NCI-H1417 (cell line): Measurements from ENCODE around the gene STPG4.

Experiments
- DNase-seq, 3 experiments: peaks; one replicate each; lab custom pipeline; 2025; lab: John Stamatoyannopoulos, UW

The STPG4 gene

DNA sequence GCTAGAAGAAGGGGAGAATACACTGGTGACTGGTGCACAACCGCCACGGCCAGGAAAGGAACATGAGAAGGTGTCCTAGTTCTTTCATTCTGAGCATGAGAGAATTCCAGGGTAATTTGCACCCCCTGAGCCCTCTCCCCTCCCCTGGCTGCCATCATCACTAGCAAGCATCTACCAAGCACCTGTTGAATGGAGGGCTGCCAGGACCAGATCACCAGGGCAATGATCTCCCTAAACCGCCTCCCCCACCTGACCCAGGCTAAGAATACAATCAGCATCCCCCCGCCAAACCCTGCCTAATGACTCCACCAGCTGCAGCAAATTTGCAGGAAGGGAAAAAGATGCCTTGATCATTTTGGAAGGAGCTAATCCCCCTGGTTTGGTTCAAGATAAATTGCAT, 100.2 kb downstream of the STPG4 start:
- no peak for DNase-seq

DNA sequence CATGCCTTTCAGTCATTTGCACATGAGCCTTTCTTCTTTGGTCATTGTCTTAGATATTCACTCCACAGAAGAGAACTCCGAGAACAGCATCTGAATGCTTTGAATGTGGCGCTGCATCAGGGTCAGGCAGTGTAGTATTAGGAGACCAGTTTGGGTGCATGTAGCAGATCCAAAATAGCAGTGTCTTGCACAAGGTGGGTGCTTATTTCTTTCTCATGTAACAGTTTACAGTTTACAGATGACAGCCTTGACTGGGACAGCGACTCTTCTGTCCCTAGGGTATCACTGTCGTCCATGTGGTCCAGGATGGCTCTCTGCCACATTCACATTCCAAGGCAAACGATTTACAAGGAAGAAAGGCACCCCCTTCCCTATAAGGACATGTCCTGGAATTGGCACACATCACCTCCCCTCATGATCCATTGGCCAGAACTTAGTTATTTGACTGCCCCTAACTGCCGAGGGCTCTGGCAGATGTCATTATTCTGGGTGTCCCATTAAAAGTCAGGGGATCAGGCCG, 101.0 kb downstream of the STPG4 start:
- no peak for DNase-seq

DNA sequence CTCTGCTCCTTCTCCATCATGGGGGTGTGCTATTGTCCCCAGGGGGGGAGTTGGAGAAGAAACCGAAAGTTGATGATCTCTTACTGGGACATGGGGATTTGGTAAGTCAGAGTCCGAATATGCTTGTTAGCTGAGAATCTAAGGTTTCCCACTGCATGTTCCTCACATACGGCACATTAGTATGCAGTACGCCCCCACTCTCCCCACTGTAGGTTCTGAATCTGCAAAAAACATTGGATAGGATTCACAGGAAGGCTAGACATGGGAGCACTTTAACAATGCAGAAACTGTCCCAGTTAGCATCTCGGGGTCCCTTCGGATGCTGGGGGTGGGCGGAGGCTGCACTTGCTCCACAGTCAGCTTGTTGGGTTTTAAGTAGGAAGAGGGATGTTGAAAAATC, 102.3 kb downstream of the STPG4 start:
- no peak for DNase-seq

DNA sequence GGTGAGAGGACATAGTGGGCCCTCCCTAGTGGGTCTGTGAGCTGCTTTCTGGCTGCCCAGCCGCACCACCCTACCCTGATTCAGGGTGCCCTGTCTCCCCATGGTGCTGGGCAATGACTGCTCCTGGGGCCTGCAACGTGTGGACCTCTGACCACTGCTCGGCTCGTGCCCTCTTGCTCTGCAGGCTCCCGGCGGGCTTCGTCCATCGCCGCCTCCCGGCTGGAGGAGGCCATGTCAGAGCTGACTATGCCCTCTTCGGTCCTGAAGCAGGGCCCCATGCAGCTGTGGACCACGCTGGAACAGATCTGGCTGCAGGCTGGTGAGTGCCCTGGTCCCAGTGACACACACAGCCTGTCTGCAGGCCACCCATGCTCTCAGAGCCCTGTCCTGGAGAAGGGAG, 103.5 kb downstream of the STPG4 start:
- no peak for DNase-seq

DNA sequence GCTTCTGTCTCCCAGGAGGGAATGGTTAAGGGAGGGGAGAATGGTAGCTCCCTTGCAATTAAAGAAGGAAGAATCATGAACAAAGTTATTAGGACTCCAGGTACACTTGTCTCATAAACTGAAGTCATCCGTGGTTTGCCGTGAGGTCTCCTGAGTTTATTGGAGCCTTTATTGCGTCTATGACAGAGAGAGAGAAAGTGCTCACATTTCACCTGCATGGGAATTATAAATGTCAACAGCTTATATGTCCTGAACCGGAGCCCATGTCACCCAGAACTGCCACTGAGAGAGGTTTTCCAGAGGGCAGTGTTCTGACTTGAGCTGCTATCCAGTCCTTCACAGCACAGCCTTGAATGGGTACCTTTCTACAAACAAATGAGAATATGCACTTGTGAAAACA, 104.3 kb downstream of the STPG4 start:
- DNase-seq = no peak

DNA sequence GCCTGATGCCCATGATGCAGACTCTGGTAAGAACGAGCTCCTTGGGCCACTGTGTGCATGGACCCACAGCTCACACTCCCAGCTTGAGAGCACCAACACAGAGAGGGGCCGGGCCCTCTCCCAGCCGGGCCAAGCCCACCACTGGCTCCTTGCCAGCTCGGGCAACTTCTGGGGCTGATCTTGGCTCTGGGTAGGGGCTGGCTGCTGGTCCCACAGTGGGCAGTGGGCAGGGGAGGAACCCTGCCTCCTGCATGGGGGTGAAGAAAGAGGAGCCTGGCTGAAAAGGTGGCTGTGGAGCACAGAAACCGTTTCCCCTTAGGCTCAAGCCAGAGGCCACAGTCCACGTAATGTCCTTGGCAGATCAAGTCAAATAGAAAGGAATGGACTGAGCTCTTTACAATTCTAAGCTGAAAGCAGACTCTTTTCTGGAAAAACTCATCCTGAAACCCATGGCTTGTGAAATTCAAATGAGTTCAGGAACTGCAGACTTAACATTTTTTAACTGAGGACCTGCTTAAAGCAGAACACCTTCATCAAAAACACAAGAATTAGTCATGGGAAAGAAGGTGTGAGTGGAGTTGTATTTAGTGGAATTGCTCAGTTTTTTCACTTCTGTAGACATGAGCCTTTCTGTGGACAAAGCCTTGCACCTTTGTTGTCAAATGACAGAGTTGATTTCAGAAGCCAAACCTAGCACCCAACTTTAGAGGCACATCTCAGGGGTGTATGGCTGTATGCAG, 104.9 kb downstream of the STPG4 start:
- DNase-seq = no peak

DNA sequence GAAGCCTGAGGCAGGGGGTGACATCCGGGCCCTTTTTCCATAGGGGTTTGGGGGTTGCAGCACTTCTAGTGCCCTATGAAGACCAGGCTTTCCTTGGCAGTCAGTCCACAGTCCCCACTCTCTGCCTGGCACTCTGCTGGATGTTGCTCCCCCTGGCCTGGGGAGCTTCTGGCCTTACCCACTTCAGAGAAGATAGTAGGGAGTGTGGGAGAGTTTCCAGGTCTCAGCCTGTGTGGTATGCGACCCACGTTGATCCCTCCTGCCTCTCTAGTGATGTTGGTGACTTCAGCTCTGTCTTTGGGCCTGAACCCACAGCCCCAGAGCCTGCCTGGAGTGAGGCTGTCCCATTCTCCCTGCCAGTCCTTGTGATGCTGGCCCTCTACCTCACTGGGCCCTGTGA, 105.6 kb downstream of the STPG4 start:
- no peak for DNase-seq

DNA sequence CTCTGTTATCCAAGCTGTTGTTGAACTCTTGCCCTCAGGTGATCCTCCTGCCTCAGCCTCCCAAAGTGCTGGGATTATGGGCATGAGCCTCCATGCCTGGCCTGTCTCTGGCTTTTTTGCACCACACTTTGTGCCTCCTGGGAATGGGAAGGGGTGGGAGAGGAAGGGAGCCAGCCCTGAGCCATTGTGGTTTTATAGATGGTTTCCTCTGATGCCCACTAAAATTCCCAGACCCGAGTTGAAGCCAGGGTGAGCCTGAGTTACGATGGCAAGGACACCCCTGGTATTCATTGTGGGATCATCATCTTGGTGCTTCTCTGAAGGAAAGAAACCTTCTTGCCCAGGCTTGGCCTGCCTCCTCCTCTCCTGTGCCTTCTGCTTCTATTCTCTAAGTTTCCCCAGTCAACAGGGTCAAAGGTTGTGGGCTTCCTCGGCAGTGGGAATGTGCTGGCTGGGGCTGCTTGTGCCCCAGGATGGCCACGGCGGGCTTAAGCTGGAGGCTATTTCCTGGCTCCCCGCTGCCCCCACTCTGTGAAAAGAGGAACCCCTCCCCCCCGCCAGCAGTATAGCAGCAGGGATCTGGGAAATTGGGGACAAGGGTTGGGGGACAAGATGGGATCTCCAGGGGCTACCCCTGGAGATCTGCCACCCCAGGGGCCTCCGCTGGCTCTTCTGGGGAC, 106.2 kb downstream of the STPG4 start:
- DNase-seq = no peak

DNA sequence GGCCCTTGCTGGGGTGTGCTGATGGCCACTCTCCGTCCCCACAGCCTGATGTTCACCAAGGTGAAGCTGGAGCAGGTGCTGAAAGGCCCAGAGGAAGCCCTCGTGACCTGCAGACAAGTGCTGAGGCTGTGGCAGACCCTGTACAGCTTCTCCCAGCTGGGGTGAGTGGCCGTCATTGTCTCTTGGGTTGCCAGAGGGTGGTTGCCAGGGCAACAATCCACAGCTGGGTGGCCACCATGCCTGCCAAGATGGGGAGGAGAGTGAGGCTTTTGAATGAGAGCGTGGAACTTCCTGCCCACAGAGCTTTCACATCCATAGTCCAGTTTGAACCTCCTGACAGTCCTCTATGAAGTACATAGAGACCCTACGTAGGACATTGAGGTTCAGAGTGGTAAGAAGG, 108.8 kb downstream of the STPG4 start:
- peak; percentile 32 to 76 (median 41) for DNase-seq

DNA sequence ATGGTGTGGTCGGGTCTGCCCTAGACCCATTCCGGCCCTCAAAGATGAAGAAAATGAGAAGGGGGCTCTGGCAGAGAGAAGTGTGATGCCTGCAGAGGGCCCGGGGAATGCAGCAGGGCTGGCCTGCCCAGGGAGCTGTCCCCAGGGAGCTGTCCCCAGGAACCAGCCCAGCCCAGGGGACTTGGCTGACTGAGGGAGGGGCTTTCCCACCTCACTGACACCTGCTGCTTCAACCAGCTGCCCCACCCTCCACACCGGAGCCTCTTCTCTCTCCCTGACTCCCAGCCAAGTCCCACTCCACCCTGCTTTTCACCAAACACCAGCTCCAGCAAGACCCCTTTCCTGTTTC, 111.2 kb downstream of the STPG4 start:
- DNase-seq = no peak

DNA sequence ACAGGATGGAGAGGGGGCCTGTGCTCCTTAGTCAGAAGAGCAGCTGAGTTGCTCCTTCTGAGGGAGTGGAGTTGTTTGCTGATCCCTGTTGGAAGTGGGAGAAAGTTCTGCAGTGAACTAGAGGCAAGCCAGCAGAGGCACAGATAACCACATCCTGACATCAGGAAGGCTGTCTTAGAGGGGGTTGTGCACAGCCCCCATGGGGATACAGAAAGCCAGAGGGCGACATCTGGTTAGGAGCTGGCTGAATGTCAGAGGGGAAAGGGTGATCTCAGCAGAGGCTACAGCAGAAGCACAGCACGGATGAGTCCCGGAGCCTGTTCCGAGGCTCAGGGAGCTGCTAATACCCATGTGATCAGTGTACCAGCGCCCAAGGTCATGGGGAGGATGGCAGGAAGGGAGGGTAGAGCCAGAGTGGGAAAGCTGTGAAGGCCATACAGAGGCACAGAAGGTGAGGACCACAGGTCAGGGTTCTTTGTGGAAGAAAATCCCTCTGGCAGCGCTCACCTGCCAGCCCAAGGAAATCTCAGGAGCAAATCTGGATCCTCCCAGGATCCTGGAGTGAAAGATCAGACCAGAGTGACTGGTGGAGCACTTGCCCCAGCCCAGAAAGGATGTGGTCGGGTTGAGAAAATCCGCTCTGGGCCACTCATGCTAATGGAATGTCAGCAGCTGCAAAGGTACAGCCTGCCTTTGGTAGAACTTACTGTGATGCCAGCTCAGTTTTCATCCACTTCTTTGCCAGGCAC, 111.8 kb downstream of the STPG4 start:
- DNase-seq = peak in 1 of 3 experiments; percentile 15

DNA sequence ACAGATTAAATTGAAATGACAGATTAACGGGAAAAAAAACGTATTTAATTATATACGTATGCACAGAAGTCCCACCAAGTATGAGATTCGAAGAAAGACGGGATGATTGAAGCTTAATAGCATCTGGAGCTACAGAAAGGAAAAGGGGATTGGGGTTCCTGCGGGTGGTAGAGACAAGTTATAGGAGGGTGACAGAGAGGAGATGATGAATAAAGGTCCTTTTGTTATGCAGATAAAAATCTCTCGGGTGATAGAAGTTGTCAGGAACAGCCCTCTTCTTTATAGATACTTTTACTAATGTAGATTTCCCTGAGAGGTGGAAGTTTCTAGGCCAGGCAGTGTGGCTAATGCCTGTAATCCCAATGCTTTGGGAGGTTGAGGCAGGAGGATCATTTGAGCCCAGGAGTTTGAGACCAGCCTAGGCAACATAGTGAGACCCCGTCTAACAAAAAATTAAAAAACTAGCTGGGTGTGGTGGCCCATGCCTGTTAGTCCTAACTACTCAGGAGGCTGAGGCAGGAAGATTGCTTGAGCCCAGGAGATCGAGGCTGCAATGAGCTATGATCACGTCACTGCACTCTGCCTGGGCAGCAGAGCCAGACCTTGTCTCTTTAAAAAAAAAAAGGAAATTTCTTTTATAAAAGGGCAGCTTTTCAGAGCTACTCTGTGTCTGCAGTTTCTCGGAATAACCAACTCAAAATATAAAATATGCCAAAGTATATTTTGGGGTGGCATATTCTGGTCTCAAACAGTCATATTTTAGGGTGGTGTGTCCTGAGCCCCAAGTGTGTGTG, 113.0 kb downstream of the STPG4 start:
- no peak for DNase-seq

DNA sequence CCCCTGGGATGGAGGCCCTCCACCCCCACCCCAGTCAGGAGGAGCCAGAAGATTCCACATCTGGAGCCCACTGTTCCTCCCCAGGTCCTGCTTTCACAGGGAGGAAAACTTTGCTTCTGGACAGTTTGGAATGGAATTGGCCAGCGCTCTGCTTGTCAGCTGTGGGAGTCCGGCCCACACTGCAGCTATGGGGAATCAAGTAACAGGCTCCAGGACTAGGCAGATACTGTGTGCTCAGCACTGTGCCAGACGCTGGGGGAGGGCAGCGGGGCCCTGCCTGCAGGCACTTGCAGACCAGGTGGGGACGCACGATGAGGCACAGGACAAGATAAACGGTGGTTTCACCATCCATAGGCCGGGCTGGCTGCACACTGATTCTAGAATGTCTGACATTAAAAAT, 114.0 kb downstream of the STPG4 start:
- no peak for DNase-seq

DNA sequence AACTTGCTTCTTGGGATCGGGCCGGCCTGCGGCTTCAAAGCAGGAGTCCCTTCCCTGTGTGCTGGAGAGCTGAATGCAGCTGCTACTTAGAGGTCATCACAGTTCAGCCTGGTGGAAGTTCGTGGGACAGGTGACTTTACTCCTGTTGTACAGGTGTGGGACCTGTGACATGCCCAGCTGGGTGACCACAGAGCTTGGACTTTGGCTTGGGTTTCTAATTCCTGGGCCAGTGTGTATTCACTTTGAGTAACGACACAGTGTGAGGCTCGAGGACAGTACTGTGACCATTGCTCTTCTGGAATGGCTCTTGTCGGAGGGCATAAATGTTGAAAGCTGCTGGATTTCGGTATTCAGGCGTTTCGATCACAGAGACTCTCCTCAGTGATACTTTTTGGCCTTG, 114.5 kb downstream of the STPG4 start:
- DNase-seq = no peak

DNA sequence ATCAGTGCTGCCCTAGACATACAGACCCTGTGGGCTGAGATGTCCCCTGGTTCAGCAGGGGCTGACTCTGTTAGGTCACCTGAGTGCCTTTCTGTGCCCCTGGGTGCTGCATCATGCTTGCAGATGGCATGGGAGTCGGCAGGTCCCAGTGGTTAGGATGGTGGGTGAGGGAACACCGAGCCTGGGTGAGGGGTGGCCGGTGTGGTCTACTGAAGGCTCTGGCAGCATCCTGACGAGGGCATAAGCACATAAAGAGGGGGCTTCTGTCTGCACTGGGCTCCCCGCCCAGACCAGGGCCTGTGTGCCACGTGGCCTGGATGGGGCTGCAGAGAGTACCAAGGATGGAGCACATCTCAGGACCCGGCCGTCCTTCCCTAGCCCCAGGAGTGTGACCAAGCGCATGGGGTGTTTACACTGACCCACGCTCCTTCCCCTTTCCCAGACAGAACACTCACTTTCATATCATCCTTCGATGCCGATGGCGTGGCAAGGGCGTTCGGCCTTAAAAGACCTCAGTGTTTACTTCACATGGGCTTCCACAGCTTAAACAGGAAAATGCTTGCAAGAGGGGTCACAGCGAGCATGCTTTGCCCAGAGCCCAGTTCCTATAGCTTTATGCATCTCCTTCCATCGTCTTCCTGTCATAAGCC, 115.1 kb downstream of the STPG4 start:
- DNase-seq = no peak

DNA sequence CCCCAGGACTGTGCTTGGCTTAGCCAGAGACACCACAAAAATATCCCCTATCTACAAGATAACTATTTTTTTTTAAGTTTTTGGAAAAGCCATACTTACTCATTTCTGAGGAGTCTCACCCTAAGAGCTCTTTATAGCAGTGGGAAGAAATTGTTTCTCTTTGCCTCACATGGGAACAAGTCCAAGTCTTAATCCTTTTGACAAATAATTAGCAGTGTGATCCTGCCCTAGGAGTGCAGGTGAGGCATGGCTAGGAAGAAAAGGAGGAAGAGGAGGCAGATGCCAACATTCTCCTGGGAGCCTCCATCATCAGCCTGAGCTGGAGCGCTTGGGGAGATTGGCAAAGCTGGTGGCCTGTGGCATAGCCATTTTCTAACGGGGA, 115.6 kb downstream of the STPG4 start:
- peak in 1 of 3 experiments; percentile 24 for DNase-seq

DNA sequence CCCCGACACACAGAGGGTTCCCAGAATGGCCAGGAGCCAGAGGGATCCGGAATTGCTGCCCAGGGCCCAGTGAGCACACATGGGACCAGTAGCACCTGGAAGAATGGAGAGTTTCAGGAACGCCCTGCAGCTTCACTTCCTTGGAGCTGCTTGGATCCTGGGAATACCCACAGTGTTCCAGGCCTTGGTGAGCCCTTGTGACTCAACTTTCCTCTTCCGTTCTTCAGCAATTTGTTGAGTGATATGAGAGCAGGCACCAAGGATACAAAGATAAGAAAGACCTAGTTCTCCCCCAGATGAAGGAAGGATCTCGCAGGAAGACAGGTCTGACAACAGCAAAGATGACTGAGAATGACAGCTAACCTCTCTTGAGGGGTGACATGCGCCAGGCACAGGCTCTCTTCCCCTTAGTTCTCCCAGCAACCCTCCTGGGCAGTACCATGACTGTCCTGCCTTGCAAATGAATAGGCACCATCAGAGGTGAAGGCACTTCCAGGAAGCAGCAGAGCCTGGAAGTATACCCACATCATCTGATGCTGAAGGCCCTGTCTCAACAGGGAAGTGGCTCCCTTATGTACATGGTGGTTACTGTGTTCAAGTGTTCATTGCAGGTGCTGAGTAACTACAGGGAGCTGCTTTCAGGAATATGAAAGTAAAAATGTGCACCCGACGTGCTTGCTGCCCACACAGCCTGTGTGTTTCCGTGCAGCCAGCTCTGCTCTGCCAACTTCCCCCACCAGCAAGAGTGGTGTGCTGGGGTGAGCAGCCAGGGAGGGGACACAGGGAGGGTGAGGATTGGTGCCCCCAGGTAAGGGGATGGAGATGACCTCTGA, 116.2 kb downstream of the STPG4 start:
- DNase-seq = peak in 2 of 3 experiments; percentile 17 to 69

DNA sequence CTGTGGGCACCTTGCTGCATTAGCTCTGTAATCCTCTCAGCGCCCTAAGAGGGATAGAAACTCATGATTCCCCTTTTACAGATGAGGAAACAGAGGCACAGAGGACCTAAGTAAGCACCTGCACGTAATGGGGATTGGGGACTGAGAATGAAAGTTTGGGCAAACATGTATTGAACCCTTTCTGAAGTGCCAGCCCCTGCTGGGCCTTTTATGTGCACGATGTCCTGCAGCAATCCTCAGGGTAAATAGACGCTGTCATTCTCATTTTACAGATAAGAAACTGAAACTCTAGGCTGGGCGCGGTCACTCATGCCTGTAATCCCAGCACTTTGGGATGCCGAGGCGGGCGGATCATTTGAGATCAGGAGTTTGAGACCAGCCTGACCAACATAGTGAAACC, 117.4 kb downstream of the STPG4 start:
- no peak for DNase-seq
